ENCODE results near the gene TANC1. TPM values are rescaled to one million over a fixed set of nuclear protein-coding genes. Genes with fewer than 3 reads are reported as not detected.
"Not testable (repeated sequence)": the region's sequence is repeated elsewhere in the genome, so short reads cannot be mapped to it uniquely, and the experiment has no call there.

TANC1 gene
- total RNA-seq, 2 experiments from 2014 or later = 0.31 to 0.33 TPM

GRCh38 chr2:159139216-159139933 lies 170.9 kb downstream of the TANC1 start:
- H3K36me3 Mint-ChIP-seq = no peaks in the 10 kb centered on the region
- no peak overlapping the region for H3K27ac Mint-ChIP-seq
- DNase-seq (no peak), ATAC-seq (ENCODE audit: low read depth) (no peak)
- no peaks in the 10 kb centered on the region for H3K4me1 Mint-ChIP-seq
- POLR2A ChIA-PET = no interaction called here
- no peaks in the 10 kb centered on the region for H3K9me3 Mint-ChIP-seq
- H3K27me3 Mint-ChIP-seq = no peaks in the 10 kb centered on the region
- no peak overlapping the region for H3K4me3 Mint-ChIP-seq

- Mint-ChIP-seq H3K9me3 (no peaks in the 10 kb centered on the region), H3K4me1 (no peaks in the 10 kb centered on the region), H3K27ac (no peak overlapping the region), H3K4me3 (no peak overlapping the region), H3K27me3 (no peaks in the 10 kb centered on the region), H3K36me3 (no peaks in the 10 kb centered on the region)
- DNase-seq = no peak
- ATAC-seq (ENCODE audit: low read depth) = no peak
- POLR2A ChIA-PET = no interaction called here
Observed at GRCh38 chr2:159140070-159140769, 171.8 kb downstream of the TANC1 start.

GRCh38 chr2:159140821-159141220 lies 172.4 kb downstream of the TANC1 start:
- H3K27ac Mint-ChIP-seq, POLR2A ChIA-PET: not testable (repeated sequence)

GRCh38 chr2:159144776-159145614 lies 176.6 kb downstream of the TANC1 start:
- Mint-ChIP-seq H3K4me1 (no peaks in the 10 kb centered on the region), H3K27ac (no peak overlapping the region), H3K4me3 (no peak overlapping the region), H3K9me3 (no peaks in the 10 kb centered on the region), H3K36me3 (no peaks in the 10 kb centered on the region), H3K27me3 (no peaks in the 10 kb centered on the region)
- no peak for ATAC-seq (ENCODE audit: low read depth)
- DNase-seq = no peak
- POLR2A ChIA-PET = no interaction called here

More at GRCh38 chr2:159140821-159141220, 172.4 kb downstream of the TANC1 start:
- ATAC-seq (ENCODE audit: low read depth); H3K4me3 Mint-ChIP-seq; DNase-seq; H3K9me3 Mint-ChIP-seq; H3K4me1 Mint-ChIP-seq; H3K36me3 Mint-ChIP-seq; H3K27me3 Mint-ChIP-seq: not testable (repeated sequence)

GRCh38 chr2:159145745-159146354 lies 177.4 kb downstream of the TANC1 start:
- no peak for ATAC-seq (ENCODE audit: low read depth)
- Mint-ChIP-seq H3K27me3 (no peaks in the 10 kb centered on the region), H3K27ac (no peak overlapping the region)

GRCh38 chr2:159146996-159147666 lies 178.7 kb downstream of the TANC1 start:
- H3K9me3 Mint-ChIP-seq = no peaks in the 10 kb centered on the region

More at GRCh38 chr2:159145745-159146354, 177.4 kb downstream of the TANC1 start:
- POLR2A ChIA-PET = no interaction called here
- Mint-ChIP-seq H3K4me3 (no peak overlapping the region), H3K4me1 (no peaks in the 10 kb centered on the region), H3K9me3 (no peaks in the 10 kb centered on the region), H3K36me3 (no peaks in the 10 kb centered on the region)
- DNase-seq = no peak

GRCh38 chr2:159147690-159148089 lies 179.2 kb downstream of the TANC1 start:
- DNase-seq (no peak), ATAC-seq (ENCODE audit: low read depth) (no peak)
- POLR2A ChIA-PET = no interaction called here
- H3K4me3 Mint-ChIP-seq = no peak overlapping the region
- H3K4me1 Mint-ChIP-seq = no peaks in the 10 kb centered on the region
- no peaks in the 10 kb centered on the region for H3K9me3 Mint-ChIP-seq
- no peak overlapping the region for H3K27ac Mint-ChIP-seq
- no peaks in the 10 kb centered on the region for H3K27me3 Mint-ChIP-seq
- H3K36me3 Mint-ChIP-seq = no peaks in the 10 kb centered on the region

More at GRCh38 chr2:159146996-159147666, 178.7 kb downstream of the TANC1 start:
- POLR2A ChIA-PET = no interaction called here
- Mint-ChIP-seq H3K4me1 (no peaks in the 10 kb centered on the region), H3K27me3 (no peaks in the 10 kb centered on the region), H3K36me3 (no peaks in the 10 kb centered on the region), H3K27ac (no peak overlapping the region), H3K4me3 (no peak overlapping the region)
- DNase-seq (no peak), ATAC-seq (ENCODE audit: low read depth) (no peak)

GRCh38 chr2:159148901-159149300 lies 180.5 kb downstream of the TANC1 start:
- Mint-ChIP-seq H3K4me1 (peaks cover 6% of the 10 kb centered on the region), H3K27me3 (no peaks in the 10 kb centered on the region), H3K27ac (no peak overlapping the region), H3K36me3 (no peaks in the 10 kb centered on the region), H3K4me3 (no peak overlapping the region), H3K9me3 (no peaks in the 10 kb centered on the region)
- no peak for DNase-seq
- POLR2A ChIA-PET = no interaction called here
- ATAC-seq (ENCODE audit: low read depth) = no peak

GRCh38 chr2:159149747-159150146 lies 181.3 kb downstream of the TANC1 start:
- no peaks in the 10 kb centered on the region for H3K36me3 Mint-ChIP-seq
- no peaks in the 10 kb centered on the region for H3K9me3 Mint-ChIP-seq
- H3K27me3 Mint-ChIP-seq = no peaks in the 10 kb centered on the region
- no peak for DNase-seq
- no peak for ATAC-seq (ENCODE audit: low read depth)
- no peak overlapping the region for H3K4me3 Mint-ChIP-seq
- no peak overlapping the region for H3K27ac Mint-ChIP-seq
- H3K4me1 Mint-ChIP-seq = peaks cover 6% of the 10 kb centered on the region
- POLR2A ChIA-PET = no interaction called here

GRCh38 chr2:159150280-159150746 lies 181.9 kb downstream of the TANC1 start:
- DNase-seq (no peak), ATAC-seq (ENCODE audit: low read depth) (no peak)
- Mint-ChIP-seq H3K36me3 (no peaks in the 10 kb centered on the region), H3K4me3 (no peak overlapping the region), H3K4me1 (peaks cover 6% of the 10 kb centered on the region), H3K27me3 (no peaks in the 10 kb centered on the region), H3K27ac (no peak overlapping the region), H3K9me3 (no peaks in the 10 kb centered on the region)
- POLR2A ChIA-PET = no interaction called here

- H3K9me3 Mint-ChIP-seq = no peaks in the 10 kb centered on the region
Observed at GRCh38 chr2:159151198-159152127, 183.0 kb downstream of the TANC1 start.

GRCh38 chr2:159152128-159152778 lies 183.8 kb downstream of the TANC1 start:
- ATAC-seq (ENCODE audit: low read depth) = no peak
- Mint-ChIP-seq H3K4me1 (peaks cover 6% of the 10 kb centered on the region), H3K4me3 (no peak overlapping the region), H3K9me3 (no peaks in the 10 kb centered on the region), H3K27ac (no peak overlapping the region), H3K27me3 (no peaks in the 10 kb centered on the region), H3K36me3 (no peaks in the 10 kb centered on the region)
- POLR2A ChIA-PET = no interaction called here
- no peak for DNase-seq

More at GRCh38 chr2:159151198-159152127, 183.0 kb downstream of the TANC1 start:
- H3K4me3 Mint-ChIP-seq = no peak overlapping the region
- ATAC-seq (ENCODE audit: low read depth) = no peak
- no peak for DNase-seq
- H3K27ac Mint-ChIP-seq = no peak overlapping the region
- H3K4me1 Mint-ChIP-seq = peaks cover 6% of the 10 kb centered on the region
- no peaks in the 10 kb centered on the region for H3K36me3 Mint-ChIP-seq
- POLR2A ChIA-PET = no interaction called here
- H3K27me3 Mint-ChIP-seq = no peaks in the 10 kb centered on the region
